K562 (cell line): ENCODE data around the gene GCN1. TPM values are rescaled to one million over a fixed set of nuclear protein-coding genes. Genes with fewer than 3 reads are reported as not detected.

ENCODE experiments used
- ATAC-seq: fragments of 200-7000 bp; cut with Tn5 transposase; 3 replicates; pipeline ENCODE4 v1.9.1; 2020; ENCODE audit warnings: moderate library complexity
- BruUV-seq: library from RNA; stranded (reverse); fragments of 400-500 nt; replicated peaks from 2 replicates; lab custom pipeline; 2021; lab: Mats Ljungman, UMichigan
- CTCF ChIA-PET: fragments of 300-600 bp; formaldehyde crosslinking; extraction: SDS; loops from one replicate; lab custom pipeline; 2021; ENCODE audit warnings: low intra/inter-chr PET ratio; lab: Yijun Ruan, JAX
- POLR2A ChIA-PET: fragments of 300-600, 350-650 bp; sonication (Branson Sonifier 250); formaldehyde crosslinking; extraction: SDS; loops from one replicate; lab custom pipeline; 2021; ENCODE audit warnings: antibody characterized with exemption, inconsistent platforms; lab: Yijun Ruan, JAX
- DNase-seq, 4 experiments: peaks; one replicate each; pipeline versions ENCODE4 v3.0.0 to v3.0.0-alpha.2; 2011 to 2018; ENCODE audit warnings: low spot score in 3 of 4, mixed read lengths in 3 of 4; ENCODE audit errors: extremely low read depth in 1 of 4
- FAIRE-seq: peaks from 2 replicates; lab custom pipeline; 2011; peaks lifted over from hg19 to GRCh38; lab: Jason Lieb, UNC
- H2AFZ ChIP-seq: 2 replicates; pipeline ENCODE4 v1.6.0; 2011; ENCODE audit warnings: low read depth, low read length, control low read depth, inconsistent platforms
- H3K27ac ChIP-seq: fragments of 200-600 bp; 3 replicates; pipeline ENCODE4 v1.8.0; 2011; ENCODE audit warnings: low read depth, mild to moderate bottlenecking, control low read depth, inconsistent platforms, low read length, moderate library complexity, mixed read lengths; ENCODE audit errors: extremely low read depth
- H3K27me3 ChIP-seq, 2 experiments: fragments of 300-600 bp in 1 of 2; 2 replicates in 1 of 2; 3 replicates in 1 of 2; pipeline versions ENCODE4 v1.6.0 to v1.8.0; 2011; ENCODE audit warnings: inconsistent platforms in 2 of 2, low read length in 2 of 2, mild to moderate bottlenecking in 1 of 2, mixed read lengths in 1 of 2, moderate library complexity in 1 of 2; ENCODE audit not compliant: control insufficient read depth in 2 of 2, insufficient read depth in 2 of 2
- H3K36me3 ChIP-seq: fragments of 300-600 bp; 3 replicates; pipeline ENCODE4 v1.8.0; 2011; ENCODE audit warnings: mild to moderate bottlenecking, low read length, inconsistent platforms; ENCODE audit not compliant: control insufficient read depth, insufficient read depth
- H3K4me1 ChIP-seq, 2 experiments: fragments of 200-600 bp in 1 of 2; replicated peaks in 1 of 2; 2 replicates in 1 of 2; 3 replicates in 1 of 2; pipeline versions ENCODE4 v1.5.1 to v1.8.0; 2011; ENCODE audit warnings: inconsistent platforms in 2 of 2, low read length in 2 of 2, mild to moderate bottlenecking in 1 of 2, mixed read lengths in 1 of 2, moderate library complexity in 1 of 2; ENCODE audit not compliant: control insufficient read depth in 2 of 2, insufficient read depth in 2 of 2
- H3K4me2 ChIP-seq: 2 replicates; pipeline ENCODE4 v1.6.1; 2011; ENCODE audit warnings: low read length, control low read depth, inconsistent platforms, mixed read lengths; ENCODE audit not compliant: insufficient read depth
- H3K4me3 ChIP-seq: fragments of 200-600 bp; sonication (generic), shearing (Covaris generic); 2 replicates; pipeline ENCODE4 v1.5.1; 2016; ENCODE audit warnings: control low read depth, inconsistent platforms
- H3K79me2 ChIP-seq: fragments of 200-600 bp; 3 replicates; pipeline ENCODE4 v1.8.0; 2011; ENCODE audit warnings: low read length, inconsistent platforms; ENCODE audit not compliant: control insufficient read depth, insufficient read depth
- H3K9ac ChIP-seq, 2 experiments: 2 replicates each; pipeline versions ENCODE4 v1.6.0 to v1.6.1; 2011; ENCODE audit warnings: low read depth in 2 of 2, low read length in 2 of 2, control low read depth in 1 of 2, inconsistent platforms in 1 of 2, mild to moderate bottlenecking in 1 of 2, mixed read lengths in 1 of 2; ENCODE audit not compliant: insufficient read depth in 1 of 2
- H3K9me1 ChIP-seq: one replicate; pipeline ENCODE4 v1.6.0; 2011; ENCODE audit warnings: inconsistent platforms, mild to moderate bottlenecking, low read length, moderate library complexity; ENCODE audit not compliant: control insufficient read depth, insufficient read depth
- H3K9me3 ChIP-seq: replicated peaks from 2 replicates; pipeline ENCODE4 v1.5.1; 2011; ENCODE audit warnings: low read depth, low read length, inconsistent platforms; ENCODE audit not compliant: control insufficient read depth, insufficient read depth
- H4K20me1 ChIP-seq: replicated peaks from 2 replicates; pipeline ENCODE4 v1.6.1; 2011; ENCODE audit warnings: low read length, inconsistent platforms, mixed read lengths; ENCODE audit not compliant: control insufficient read depth, insufficient read depth
- ZNF778 ChIP-seq: fragments of 450-650 bp; formaldehyde crosslinking; IDR thresholded peaks from 2 replicates; pipeline ENCODE4 v1.4.0; 2020; ENCODE audit warnings: mild to moderate bottlenecking, moderate library complexity
- WGBS: fragments of 100-300 bp; shearing (Covaris generic); methylation state at CpG from one replicate; pipeline ENCODE4 v1.1.6; 2016; ENCODE audit warnings: low coverage, mixed read lengths; ENCODE audit not compliant: insufficient coverage; ENCODE audit errors: missing lambda C conversion rate; 5-methylcytosine and 5-hydroxymethylcytosine counted together
- in situ Hi-C: fragments of 300-500 bp; cut with MboI; formaldehyde crosslinking; loops from 4 replicates; pipeline ENCODE4 v1.15.0; 2018; ENCODE audit warnings: inconsistent platforms, mixed read lengths
- intact Hi-C: fragments of 100-400 bp; cut with micrococcal nuclease; formaldehyde crosslinking; loops from 2 replicates; pipeline ENCODE4 v1.14.2; 2022
- polyA plus RNA-seq, 8 experiments: library from polyadenylated mRNA; depleted of rRNA in 4 of 8; stranded (reverse) in 5 of 8; unstranded in 3 of 8; fragments of >200 nt; fragmentation: Nextera tagmentation in 2 of 8; fragmentation: Illumina TruSeq in 1 of 8; extraction: Ambion mirVana in 2 of 8; extraction: Trizol in 1 of 8; gene quantifications; 2 replicates each; pipeline versions ENCODE4 v1.2.1 to v1.2.3, GENCODE V29; 2011 to 2014; ENCODE audit warnings: inconsistent platforms in 1 of 8, missing spikeins in 1 of 8
- total RNA-seq, 7 experiments: library from RNA; depleted of rRNA in 6 of 7; stranded (reverse); fragments of >200 nt in 6 of 7; fragmentation: Illumina TruSeq in 2 of 7; extraction: Trizol in 2 of 7; gene quantifications; 2 replicates each; pipeline versions ENCODE4 v1.2.1 to v1.2.3, GENCODE V29; 2011 to 2021; ENCODE audit warnings: low replicate concordance in 1 of 7
- TF ChIP-seq, protein P1 (sequence below): sonication (generic); formaldehyde crosslinking; IDR thresholded peaks from 2 replicates; pipeline ENCODE4 v1.8.1; 2023; ENCODE audit warnings: mild to moderate bottlenecking, missing genetic modification reagents

GCN1 gene
- total and polyA plus RNA-seq, 9 of the 15 experiments (the other 6 are each of a cell fraction or from before 2014, with no cell fraction given): 11.9 to 190 (median 51.7) TPM

DNA sequence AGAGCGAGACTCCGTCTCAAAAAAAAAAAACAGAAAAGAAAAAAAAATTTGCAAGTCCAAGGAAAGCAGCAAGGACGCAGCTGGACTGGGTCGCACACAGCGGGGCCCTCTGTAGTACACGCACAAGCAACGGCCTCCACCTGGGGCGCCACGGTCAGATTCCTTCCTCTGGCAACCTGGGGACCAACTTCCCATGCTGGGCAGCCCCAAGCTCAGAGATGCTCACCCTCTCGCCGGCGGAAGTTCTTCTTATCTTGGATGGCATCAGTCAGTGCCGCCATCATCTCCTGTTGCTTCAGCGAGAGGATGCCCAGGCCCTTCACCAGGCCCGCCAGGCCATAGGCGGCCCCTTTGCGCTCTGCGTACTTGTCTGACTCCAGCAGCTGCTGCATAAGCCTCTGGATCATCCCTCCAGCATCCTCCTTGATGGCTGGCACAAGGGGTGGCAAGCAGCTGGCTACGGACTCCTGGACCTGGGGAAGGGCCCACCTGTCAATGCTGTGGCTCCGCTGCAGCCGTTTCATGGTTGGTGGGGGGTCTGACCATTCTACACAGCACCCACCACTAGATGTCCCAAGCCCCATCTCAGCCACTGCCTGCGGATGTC lies 43.5 kb downstream of the GCN1 start:
- in situ Hi-C loops (no loop called here), intact Hi-C loops (no loop called here)
- Histone ChIP-seq H4K20me1 (no peaks in the 10 kb centered on the region), H3K9me1 (peaks cover 3% of the 10 kb centered on the region), H3K27me3 (no peaks in the 10 kb centered on the region), H3K4me3 (no peak overlapping the region), H3K9me3 (no peaks in the 10 kb centered on the region), H3K4me2 (no peak overlapping the region), H2AFZ (no peak overlapping the region), H3K4me1 (no peaks in the 10 kb centered on the region), H3K36me3 (peaks cover 91% of the 10 kb centered on the region), H3K79me2 (no peaks in the 10 kb centered on the region)
- ATAC-seq: no peak
- no TSS peak for BruUV-seq
- CTCF ChIA-PET: no interaction called here
- WGBS: 87% methylated on average over 16 of the region's 22 CpGs
- TF ChIP-seq, protein P1, sequence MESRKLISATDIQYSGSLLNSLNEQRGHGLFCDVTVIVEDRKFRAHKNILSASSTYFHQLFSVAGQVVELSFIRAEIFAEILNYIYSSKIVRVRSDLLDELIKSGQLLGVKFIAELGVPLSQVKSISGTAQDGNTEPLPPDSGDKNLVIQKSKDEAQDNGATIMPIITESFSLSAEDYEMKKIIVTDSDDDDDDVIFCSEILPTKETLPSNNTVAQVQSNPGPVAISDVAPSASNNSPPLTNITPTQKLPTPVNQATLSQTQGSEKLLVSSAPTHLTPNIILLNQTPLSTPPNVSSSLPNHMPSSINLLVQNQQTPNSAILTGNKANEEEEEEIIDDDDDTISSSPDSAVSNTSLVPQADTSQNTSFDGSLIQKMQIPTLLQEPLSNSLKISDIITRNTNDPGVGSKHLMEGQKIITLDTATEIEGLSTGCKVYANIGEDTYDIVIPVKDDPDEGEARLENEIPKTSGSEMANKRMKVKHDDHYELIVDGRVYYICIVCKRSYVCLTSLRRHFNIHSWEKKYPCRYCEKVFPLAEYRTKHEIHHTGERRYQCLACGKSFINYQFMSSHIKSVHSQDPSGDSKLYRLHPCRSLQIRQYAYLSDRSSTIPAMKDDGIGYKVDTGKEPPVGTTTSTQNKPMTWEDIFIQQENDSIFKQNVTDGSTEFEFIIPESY (CRISPR knock-in tag): peak; percentile 58; the same call in 1 of the 2 replicates
- no peak for TF ChIP-seq ZNF778 (CRISPR knock-in tag)
- TF ChIP-seq, all 486 proteins: peak for 1
- no peak for DNase-seq
- H3K9ac ChIP-seq: no peak overlapping the region
- no peak overlapping the region for H3K27ac ChIP-seq
- POLR2A ChIA-PET: interaction anchor here (0.7 to 6.6 kb wide), 2 partner anchors 10 to 14 kb away, joined by 3 to 31 read pairs; no protein-coding TSS in a partner anchor
- no peak for FAIRE-seq
